Glomerular visceral epithelial cell (primary cell): Measurements from ENCODE around the gene TIMM10.
"Not testable (repeated sequence)": the region's sequence is repeated elsewhere in the genome, so short reads cannot be mapped to it uniquely, and the experiment has no call there.

ENCODE experiments used
- DNase-seq: peaks from one replicate; pipeline ENCODE4 v3.0.0-alpha.2; 2016; ENCODE audit errors: extremely low spot score

TIMM10 gene

GRCh38 chr11:57542582-57542981 is 12.0 kb upstream of the TIMM10 start:
- no peak for DNase-seq

GRCh38 chr11:57541169-57541568 is 10.6 kb upstream of the TIMM10 start:
- no peak for DNase-seq

- DNase-seq: no peak
Measured at GRCh38 chr11:57539342-57539741, 8.8 kb upstream of the TIMM10 start.

GRCh38 chr11:57536947-57537619 is 6.5 kb upstream of the TIMM10 start, which contains the start of gene SMTNL1:
Gene SMTNL1 (plus strand): TSS chr11:57537595. CDS start chr11:57542643, 5,048 bp downstream.
- no peak for DNase-seq

GRCh38 chr11:57534449-57534848 is 3.9 kb upstream of the TIMM10 start:
- not testable (repeated sequence) for DNase-seq

- DNase-seq: no peak
Measured at GRCh38 chr11:57530215-57530595, 349 bp downstream of the TIMM10 start.

- no peak for DNase-seq
Measured at GRCh38 chr11:57529012-57529411, 1.5 kb downstream of the TIMM10 start.

- DNase-seq: peak; percentile 52
Measured at GRCh38 chr11:57527056-57527631, 3.4 kb downstream of the TIMM10 start.

- no peak for DNase-seq
Measured at GRCh38 chr11:57523419-57523818, 7.1 kb downstream of the TIMM10 start.

- DNase-seq: no peak
Measured at GRCh38 chr11:57521116-57521515, 9.4 kb downstream of the TIMM10 start.

- DNase-seq: no peak
Measured at GRCh38 chr11:57516061-57516443, 14.5 kb downstream of the TIMM10 start.

- DNase-seq: peak; percentile 53
Measured at GRCh38 chr11:57515332-57516060, 15.1 kb downstream of the TIMM10 start, which contains the start of gene SLC43A1. Gene SLC43A1 (minus strand): TSS chr11:57515702. CDS start chr11:57514111, 1,591 bp downstream.

- peak; percentile 31 for DNase-seq
Measured at GRCh38 chr11:57514538-57515331, 15.8 kb downstream of the TIMM10 start.

GRCh38 chr11:57513911-57514537 is 16.5 kb downstream of the TIMM10 start:
- DNase-seq: no peak

GRCh38 chr11:57513452-57513795 is 17.1 kb downstream of the TIMM10 start:
- DNase-seq: no peak

- DNase-seq: no peak
Measured at GRCh38 chr11:57512646-57513451, 17.7 kb downstream of the TIMM10 start.

- no peak for DNase-seq
Measured at GRCh38 chr11:57511741-57512430, 18.7 kb downstream of the TIMM10 start.

GRCh38 chr11:57508341-57509170 is 22.0 kb downstream of the TIMM10 start:
- DNase-seq: no peak

- DNase-seq: no peak
Measured at GRCh38 chr11:57506522-57506921, 24.0 kb downstream of the TIMM10 start.
